HCT116 (cell line): ENCODE results near the gene ATP2C1. TPM values are rescaled to one million over a fixed set of nuclear protein-coding genes. Genes with fewer than 3 reads are reported as not detected.

ENCODE experiments used
- ATAC-seq: fragments of 200-7000 bp; cut with Tn5 transposase; 2 replicates; pipeline ENCODE4 v1.9.1; 2020; ENCODE audit warnings: mild to moderate bottlenecking, moderate library complexity
- BruUV-seq: library from RNA; stranded (reverse); fragments of 400-500 nt; replicated peaks from 2 replicates; lab custom pipeline; 2021; lab: Mats Ljungman, UMichigan
- CTCF ChIA-PET: fragments of 300-600 bp; sonication (Branson Sonifier 250); formaldehyde crosslinking; loops from one replicate; lab custom pipeline; 2021; ENCODE audit warnings: antibody characterized with exemption; lab: Charles Lee
- POLR2A ChIA-PET: fragments of 300-600, 350-600 bp; sonication (Branson Sonifier 250); formaldehyde crosslinking; loops from one replicate; lab custom pipeline; 2021; ENCODE audit warnings: antibody characterized with exemption; lab: Charles Lee
- RAD21 ChIA-PET, 2 experiments: fragments of 300-600 bp; sonication (Branson Sonifier 250); formaldehyde crosslinking; loops; one replicate each; lab custom pipeline; 2023; ENCODE audit warnings: low total read pairs in 2 of 2; ENCODE audit not compliant: uncharacterized antibody in 2 of 2, unreplicated experiment in 2 of 2, low non-redundant PET in 1 of 2; lab: Charles Lee
- DNase-seq: peaks from one replicate; pipeline ENCODE4 v3.0.0-alpha.2; 2010; ENCODE audit warnings: low read depth, low spot score
- H2AFZ ChIP-seq: fragments of 200-600 bp; shearing (Covaris generic), sonication (generic); 2 replicates; pipeline ENCODE4 v1.6.1; 2017; ENCODE audit warnings: low read depth, mixed run types, mixed read lengths, antibody characterized with exemption, low read length; ENCODE audit not compliant: poor library complexity, severe bottlenecking
- H3K27ac ChIP-seq: 2 replicates; pipeline ENCODE4 v1.5.1; 2012; ENCODE audit warnings: low read depth, low read length
- H3K27me3 ChIP-seq: fragments of 200-600 bp; sonication (generic); 2 replicates; pipeline ENCODE4 v1.6.1; 2016; ENCODE audit warnings: mixed run types, low read length, mixed read lengths; ENCODE audit not compliant: insufficient read depth
- H3K36me3 ChIP-seq, 2 experiments: fragments of 200-500 bp in 1 of 2; fragments of 200-600 bp in 1 of 2; sonication (Bioruptor generic) in 1 of 2; sonication (generic) in 1 of 2; 2 replicates each; pipeline versions ENCODE4 v1.5.1 to v1.6.1; 2014 to 2016; ENCODE audit warnings: low read length in 2 of 2, inconsistent platforms in 1 of 2, mixed read lengths in 1 of 2, mixed run types in 1 of 2; ENCODE audit not compliant: insufficient read depth in 2 of 2, control insufficient read depth in 1 of 2
- H3K4me1 ChIP-seq, 2 experiments: fragments of 200-600 bp in 1 of 2; sonication (generic) in 1 of 2; 2 replicates each; pipeline versions ENCODE4 v1.5.1 to v1.6.1; 2012 to 2017; ENCODE audit warnings: low read length in 2 of 2, inconsistent platforms in 1 of 2, mild to moderate bottlenecking in 1 of 2, mixed read lengths in 1 of 2, mixed run types in 1 of 2, moderate library complexity in 1 of 2; ENCODE audit not compliant: insufficient read depth in 2 of 2, control insufficient read depth in 1 of 2
- H3K4me2 ChIP-seq: fragments of 200-600 bp; sonication (generic); 2 replicates; pipeline ENCODE4 v1.6.1; 2017; ENCODE audit warnings: mixed run types, low read length, mixed read lengths
- H3K4me3 ChIP-seq, 2 experiments: fragments of 200-600 bp in 1 of 2; sonication (generic) in 1 of 2; replicated peaks in 1 of 2; 2 replicates each; pipeline ENCODE4 v1.5.1; 2011 to 2016; ENCODE audit warnings: low read length in 2 of 2, control low read depth in 1 of 2, low read depth in 1 of 2, mild to moderate bottlenecking in 1 of 2, mixed read lengths in 1 of 2, mixed run types in 1 of 2
- H3K79me2 ChIP-seq: fragments of 200-600 bp; sonication (generic); 2 replicates; pipeline ENCODE4 v1.6.1; 2017; ENCODE audit warnings: mild to moderate bottlenecking, mixed run types, low read length, moderate library complexity, mixed read lengths; ENCODE audit not compliant: insufficient read depth
- H3K9ac ChIP-seq: fragments of 200-600 bp; sonication (generic); 2 replicates; pipeline ENCODE4 v1.6.1; 2016; ENCODE audit warnings: low read length, mixed read lengths
- H3K9me2 ChIP-seq: fragments of 200-600 bp; sonication (generic), shearing (Covaris generic); 2 replicates; pipeline ENCODE4 v1.6.1; 2017; ENCODE audit warnings: mixed run types, mild to moderate bottlenecking, moderate library complexity; ENCODE audit not compliant: insufficient read depth
- H3K9me3 ChIP-seq, 2 experiments: fragments of 200-500 bp in 1 of 2; fragments of 200-600 bp in 1 of 2; sonication (Bioruptor generic) in 1 of 2; sonication (generic) in 1 of 2; 2 replicates each; pipeline ENCODE4 v1.6.1; 2014 to 2017; ENCODE audit warnings: low read length in 2 of 2, mixed read lengths in 2 of 2, inconsistent platforms in 1 of 2, low read depth in 1 of 2, mild to moderate bottlenecking in 1 of 2, mixed run types in 1 of 2, moderate library complexity in 1 of 2; ENCODE audit not compliant: control insufficient read depth in 1 of 2, insufficient read depth in 1 of 2
- H4K20me1 ChIP-seq: fragments of 200-600 bp; sonication (generic), shearing (Covaris generic); 2 replicates; pipeline ENCODE4 v1.6.1; 2017; ENCODE audit warnings: mixed run types, mild to moderate bottlenecking, moderate library complexity; ENCODE audit not compliant: insufficient read depth
- EGR1 ChIP-seq: IDR thresholded peaks from 2 replicates; pipeline ENCODE4 v1.6.1; 2012; ENCODE audit warnings: low read depth
- JUND ChIP-seq: IDR thresholded peaks from 2 replicates; pipeline ENCODE4 v1.6.1; 2012
- MAX ChIP-seq: IDR thresholded peaks from 2 replicates; pipeline ENCODE4 v1.6.1; 2012
- POLR2A ChIP-seq: IDR thresholded peaks from 2 replicates; pipeline ENCODE4 v1.7.0; 2011; ENCODE audit warnings: borderline replicate concordance; ENCODE audit not compliant: insufficient read depth, insufficient read length; ENCODE audit errors: extremely low read depth
- RAD21 ChIP-seq: IDR thresholded peaks from 2 replicates; pipeline ENCODE4 v1.6.1; 2012; ENCODE audit warnings: low read depth, mild to moderate bottlenecking
- YY1 ChIP-seq: IDR thresholded peaks from 2 replicates; pipeline ENCODE4 v1.6.1; 2011; ENCODE audit warnings: low read length, low read depth, moderate library complexity, mild to moderate bottlenecking; ENCODE audit not compliant: insufficient replicate concordance; ENCODE audit errors: extremely low read depth
- ZNF274 ChIP-seq: fragments of 200-500 bp; sonication (Bioruptor generic); IDR thresholded peaks from 2 replicates; pipeline ENCODE4 v1.6.1; 2014; ENCODE audit warnings: mild to moderate bottlenecking, low read depth, low read length, inconsistent platforms
- intact Hi-C: fragments of 100-400 bp; cut with micrococcal nuclease; formaldehyde crosslinking; loops from 2 replicates; pipeline ENCODE4 v1.10.0; 2022
- total RNA-seq: library from RNA; stranded (reverse); gene quantifications from one replicate; pipeline ENCODE4 v1.2.1, GENCODE V29; 2021; ENCODE audit not compliant: unreplicated experiment
- TF ChIP-seq, protein P1 (sequence below): IDR thresholded peaks from 2 replicates; pipeline ENCODE4 v1.6.1; 2012
- TF ChIP-seq, protein P2 (sequence below), 3 experiments: fragments of 200-600 bp in 1 of 3; sonication (generic) in 1 of 3; IDR thresholded peaks in 2 of 3; conservative IDR thresholded peaks in 1 of 3; 2 replicates each; pipeline ENCODE4 v1.5.1; 2012 to 2017; ENCODE audit warnings: low read depth in 2 of 3, low read length in 2 of 3, antibody characterized with exemption in 1 of 3, borderline replicate concordance in 1 of 3, control low read depth in 1 of 3, mild to moderate bottlenecking in 1 of 3, mixed read lengths in 1 of 3, mixed run types in 1 of 3, moderate library complexity in 1 of 3; ENCODE audit not compliant: insufficient read depth in 1 of 3

Gene ATP2C1
- total RNA-seq, 1 experiment from 2014 or later, result 69.1 TPM

- H3K36me3 ChIP-seq, result peaks cover 2 to 24% of the 10 kb centered on the region in 2 experiments; a peak in 3 of 4 replicates
- no peaks in the 10 kb centered on the region for H3K27me3 ChIP-seq
- TF ChIP-seq POLR2A (no peak), RAD21 (no peak), YY1 (no peak), EGR1 (no peak), ZNF274 (no peak), JUND (no peak)
- TF ChIP-seq, protein P1, sequence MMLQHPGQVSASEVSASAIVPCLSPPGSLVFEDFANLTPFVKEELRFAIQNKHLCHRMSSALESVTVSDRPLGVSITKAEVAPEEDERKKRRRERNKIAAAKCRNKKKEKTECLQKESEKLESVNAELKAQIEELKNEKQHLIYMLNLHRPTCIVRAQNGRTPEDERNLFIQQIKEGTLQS, result no peak
- ATAC-seq (no peak), DNase-seq (no peak)
- BruUV-seq, result no TSS peak
- no peaks in the 10 kb centered on the region for H3K79me2 ChIP-seq
- H3K4me3 ChIP-seq, result no peak overlapping the region
- RAD21 ChIA-PET, result no interaction called here
- H2AFZ ChIP-seq, result no peak overlapping the region
- no peak overlapping the region for H3K9ac ChIP-seq
- POLR2A ChIA-PET, result no interaction called here
- H3K4me2 ChIP-seq, result no peak overlapping the region
- no peak overlapping the region for H3K27ac ChIP-seq
- peaks cover 0 to 14% of the 10 kb centered on the region in 2 experiments; a peak in 2 of 4 replicates for H3K4me1 ChIP-seq
- CTCF ChIA-PET, result no interaction called here
- intact Hi-C loops, result no loop called here
- H3K9me2 ChIP-seq, result no peaks in the 10 kb centered on the region
- H3K9me3 ChIP-seq, result no peaks in the 10 kb centered on the region
- H4K20me1 ChIP-seq, result no peaks in the 10 kb centered on the region
These were observed 66.4 kb downstream of the ATP2C1 start for GRCh38 chr3:130960139-130960795.

- peaks cover 0 to 14% of the 10 kb centered on the region in 2 experiments; a peak in 2 of 4 replicates for H3K4me1 ChIP-seq
- no peak overlapping the region for H3K9ac ChIP-seq
- H3K27me3 ChIP-seq, result no peaks in the 10 kb centered on the region
- ATAC-seq, result no peak
- RAD21 ChIA-PET, result no interaction called here
- no peak for DNase-seq
- no peak overlapping the region for H3K27ac ChIP-seq
- TF ChIP-seq MAX (no peak), EGR1 (no peak), YY1 (no peak)
- TF ChIP-seq, protein P2, sequence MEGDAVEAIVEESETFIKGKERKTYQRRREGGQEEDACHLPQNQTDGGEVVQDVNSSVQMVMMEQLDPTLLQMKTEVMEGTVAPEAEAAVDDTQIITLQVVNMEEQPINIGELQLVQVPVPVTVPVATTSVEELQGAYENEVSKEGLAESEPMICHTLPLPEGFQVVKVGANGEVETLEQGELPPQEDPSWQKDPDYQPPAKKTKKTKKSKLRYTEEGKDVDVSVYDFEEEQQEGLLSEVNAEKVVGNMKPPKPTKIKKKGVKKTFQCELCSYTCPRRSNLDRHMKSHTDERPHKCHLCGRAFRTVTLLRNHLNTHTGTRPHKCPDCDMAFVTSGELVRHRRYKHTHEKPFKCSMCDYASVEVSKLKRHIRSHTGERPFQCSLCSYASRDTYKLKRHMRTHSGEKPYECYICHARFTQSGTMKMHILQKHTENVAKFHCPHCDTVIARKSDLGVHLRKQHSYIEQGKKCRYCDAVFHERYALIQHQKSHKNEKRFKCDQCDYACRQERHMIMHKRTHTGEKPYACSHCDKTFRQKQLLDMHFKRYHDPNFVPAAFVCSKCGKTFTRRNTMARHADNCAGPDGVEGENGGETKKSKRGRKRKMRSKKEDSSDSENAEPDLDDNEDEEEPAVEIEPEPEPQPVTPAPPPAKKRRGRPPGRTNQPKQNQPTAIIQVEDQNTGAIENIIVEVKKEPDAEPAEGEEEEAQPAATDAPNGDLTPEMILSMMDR (IDR thresholded peaks at IDR 0.05 in 2 of 3, conservative IDR thresholded peaks at IDR 0.05 in 1 of 3; ENCODE audit: borderline replicate concordance in 1 of 3, insufficient read depth in 1 of 3, low read depth in 2 of 3, low read length in 2 of 3), result no peak
- TF ChIP-seq, all 23 proteins: peak for 0
- Histone ChIP-seq H4K20me1 (no peaks in the 10 kb centered on the region), H3K9me2 (no peaks in the 10 kb centered on the region), H3K4me3 (no peak overlapping the region), H3K9me3 (no peaks in the 10 kb centered on the region), H2AFZ (no peak overlapping the region), H3K79me2 (no peaks in the 10 kb centered on the region), H3K36me3 (peaks cover 4 to 17% of the 10 kb centered on the region in 2 experiments; a peak in 2 of 4 replicates), H3K4me2 (no peak overlapping the region)
- POLR2A ChIA-PET, result no interaction called here
- no TSS peak for BruUV-seq
- CTCF ChIA-PET, result no interaction called here
- intact Hi-C loops, result no loop called here
These were observed 67.6 kb downstream of the ATP2C1 start for GRCh38 chr3:130961458-130961857.
